WTC11 (cell line): ENCODE measurements around the gene STPG3. TPM values are rescaled to one million over a fixed set of nuclear protein-coding genes. Genes with fewer than 3 reads are reported as not detected.

ENCODE experiments used
- ATAC-seq: fragments of 200-7000 bp; cut with Tn5 transposase; 2 replicates; pipeline ENCODE4 v1.10.0; 2021; ENCODE audit warnings: mild to moderate bottlenecking, moderate library complexity
- CTCF ChIA-PET: fragments of 300-600 bp; sonication (Branson Sonifier 250); formaldehyde crosslinking; loops from one replicate; lab custom pipeline; 2021; ENCODE audit warnings: antibody characterized with exemption; lab: Charles Lee
- POLR2A ChIA-PET: fragments of 350-600 bp; sonication (Branson Sonifier 250); formaldehyde crosslinking; loops from one replicate; lab custom pipeline; 2021; ENCODE audit warnings: antibody characterized with exemption; lab: Charles Lee
- DNase-seq: peaks from one replicate; pipeline ENCODE4 v3.0.0; 2021; ENCODE audit warnings: low spot score
- H3K27ac Mint-ChIP-seq: 2 replicates; pipeline ENCODE4 v1.8.0; 2021; ENCODE audit warnings: mixed read lengths
- H3K27me3 Mint-ChIP-seq: 2 replicates; pipeline ENCODE4 v1.8.0; 2021; ENCODE audit warnings: low read depth, mild to moderate bottlenecking, moderate library complexity, mixed read lengths
- H3K36me3 Mint-ChIP-seq: 2 replicates; pipeline ENCODE4 v1.8.0; 2021; ENCODE audit warnings: mixed read lengths
- H3K4me1 Mint-ChIP-seq: 2 replicates; pipeline ENCODE4 v1.8.0; 2022; ENCODE audit warnings: mixed read lengths
- H3K4me3 Mint-ChIP-seq: 2 replicates; pipeline ENCODE4 v1.8.0; 2021; ENCODE audit warnings: mild to moderate bottlenecking, moderate library complexity, mixed read lengths
- H3K9me3 Mint-ChIP-seq: 2 replicates; pipeline ENCODE4 v1.8.0; 2021; ENCODE audit warnings: mixed read lengths
- ARID4B ChIP-seq: sonication (generic); formaldehyde crosslinking; IDR thresholded peaks from 2 replicates; pipeline ENCODE4 v1.8.0; 2023; ENCODE audit warnings: missing genetic modification reagents, mild to moderate bottlenecking, borderline replicate concordance
- ELF4 ChIP-seq: sonication (generic); formaldehyde crosslinking; IDR thresholded peaks from 2 replicates; pipeline ENCODE4 v1.8.1; 2022; ENCODE audit warnings: low read depth, mild to moderate bottlenecking, moderate library complexity, missing genetic modification reagents
- FOXP1 ChIP-seq: sonication (generic); formaldehyde crosslinking; IDR thresholded peaks from 2 replicates; pipeline ENCODE4 v1.8.0; 2022; ENCODE audit warnings: missing genetic modification reagents, mild to moderate bottlenecking, moderate library complexity, borderline replicate concordance
- FOXP4 ChIP-seq: sonication (generic); formaldehyde crosslinking; IDR thresholded peaks from 2 replicates; pipeline ENCODE4 v1.8.0; 2022; ENCODE audit warnings: mild to moderate bottlenecking, missing genetic modification reagents
- MXD4 ChIP-seq: fragments of 250-450 bp; sonication (Bioruptor Pico); IDR thresholded peaks from 2 replicates; pipeline ENCODE4 v1.8.0; 2021; ENCODE audit warnings: mild to moderate bottlenecking, moderate library complexity, borderline replicate concordance
- MYBL2 ChIP-seq: sonication (generic); formaldehyde crosslinking; IDR thresholded peaks from 2 replicates; pipeline ENCODE4 v1.8.1; 2023; ENCODE audit warnings: mild to moderate bottlenecking, moderate library complexity, missing genetic modification reagents
- SMAD3 ChIP-seq: sonication (generic); formaldehyde crosslinking; IDR thresholded peaks from 2 replicates; pipeline ENCODE4 v1.8.0; 2022; ENCODE audit warnings: missing genetic modification reagents, mild to moderate bottlenecking, borderline replicate concordance
- SOX15 ChIP-seq: fragments of 250-450 bp; sonication (Bioruptor Pico); IDR thresholded peaks from 2 replicates; pipeline ENCODE4 v1.9.0; 2021; ENCODE audit warnings: mild to moderate bottlenecking
- TEAD4 ChIP-seq: sonication (generic); formaldehyde crosslinking; IDR thresholded peaks from 2 replicates; pipeline ENCODE4 v1.8.0; 2022; ENCODE audit warnings: mild to moderate bottlenecking, missing genetic modification reagents
- total RNA-seq: library from RNA; stranded (reverse); gene quantifications from 3 replicates; pipeline ENCODE4 v1.2.3, GENCODE V29; 2021
- TF ChIP-seq, protein P1 (sequence below): sonication (generic); formaldehyde crosslinking; IDR thresholded peaks from 2 replicates; pipeline ENCODE4 v1.8.1; 2022; ENCODE audit warnings: mild to moderate bottlenecking, moderate library complexity, missing genetic modification reagents
- TF ChIP-seq, protein P2 (sequence below): sonication (generic); formaldehyde crosslinking; conservative IDR thresholded peaks from 2 replicates; pipeline ENCODE4 v1.8.1; 2022; ENCODE audit warnings: mild to moderate bottlenecking, missing genetic modification reagents
- TF ChIP-seq, protein P3 (sequence below): sonication (generic); formaldehyde crosslinking; IDR thresholded peaks from 2 replicates; pipeline ENCODE4 v1.8.0; 2022; ENCODE audit warnings: missing genetic modification reagents
- TF ChIP-seq, protein P4 (sequence below): sonication (generic); formaldehyde crosslinking; IDR thresholded peaks from 2 replicates; pipeline ENCODE4 v1.8.1; 2022; ENCODE audit warnings: low read depth, mild to moderate bottlenecking, moderate library complexity, missing genetic modification reagents, borderline replicate concordance

STPG3 gene
- total RNA-seq, 1 experiment from 2014 or later: 0.26 TPM

DNA sequence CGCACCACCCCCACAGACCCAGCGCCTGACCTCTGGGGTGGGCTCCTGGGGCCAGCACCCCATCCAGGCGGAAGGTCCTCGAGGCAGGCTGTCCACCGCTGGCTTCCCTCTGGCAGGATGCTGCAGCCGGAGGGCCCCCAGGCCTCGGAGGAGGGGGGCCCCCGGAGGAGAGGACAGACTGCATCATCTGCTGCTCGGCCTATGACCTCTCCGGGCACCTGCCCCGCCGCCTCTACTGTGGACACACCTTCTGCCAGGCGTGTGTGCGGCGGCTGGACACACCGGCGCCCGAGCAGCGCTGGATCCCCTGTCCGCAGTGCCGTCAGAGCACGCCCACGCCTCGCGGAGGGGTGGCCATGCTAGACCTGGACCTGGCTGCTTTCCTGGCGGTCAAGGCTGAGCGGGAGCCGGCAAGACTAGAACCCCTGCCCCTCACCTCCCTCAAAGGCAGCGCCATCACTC lies 22.5 kb upstream of the STPG3 start:
- Mint-ChIP-seq H3K4me1 (peaks cover 3% of the 10 kb centered on the region), H3K27me3 (no peaks in the 10 kb centered on the region), H3K4me3 (no peak overlapping the region), H3K9me3 (no peaks in the 10 kb centered on the region), H3K27ac (no peak overlapping the region), H3K36me3 (no peaks in the 10 kb centered on the region)
- CTCF ChIA-PET: interaction anchor here (1.5 to 8.9 kb wide), 11 partner anchors 7 to 193 kb away, joined by 5 to 143 read pairs (median 11); partner anchors contain the start of genes ANAPC2, MAN1B1, SAPCD2 and SSNA1
- POLR2A ChIA-PET: no interaction called here
- DNase-seq: no peak
- no peak for ATAC-seq
- TF ChIP-seq, protein P1, sequence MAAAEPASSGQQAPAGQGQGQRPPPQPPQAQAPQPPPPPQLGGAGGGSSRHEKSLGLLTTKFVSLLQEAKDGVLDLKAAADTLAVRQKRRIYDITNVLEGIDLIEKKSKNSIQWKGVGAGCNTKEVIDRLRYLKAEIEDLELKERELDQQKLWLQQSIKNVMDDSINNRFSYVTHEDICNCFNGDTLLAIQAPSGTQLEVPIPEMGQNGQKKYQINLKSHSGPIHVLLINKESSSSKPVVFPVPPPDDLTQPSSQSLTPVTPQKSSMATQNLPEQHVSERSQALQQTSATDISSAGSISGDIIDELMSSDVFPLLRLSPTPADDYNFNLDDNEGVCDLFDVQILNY (CRISPR knock-in tag): no peak
- TF ChIP-seq ARID4B (CRISPR knock-in tag) (no peak), MXD4 (no peak), FOXP1 (CRISPR knock-in tag) (0 out of 2 replicates have a peak, but pooled peaks have one; percentile 19), ELF4 (CRISPR knock-in tag) (no peak), TEAD4 (CRISPR knock-in tag) (no peak), SOX15 (CRISPR knock-in tag) (no peak), MYBL2 (no peak), SMAD3 (CRISPR knock-in tag) (no peak), FOXP4 (CRISPR knock-in tag) (no peak)
- TF ChIP-seq, protein P2, sequence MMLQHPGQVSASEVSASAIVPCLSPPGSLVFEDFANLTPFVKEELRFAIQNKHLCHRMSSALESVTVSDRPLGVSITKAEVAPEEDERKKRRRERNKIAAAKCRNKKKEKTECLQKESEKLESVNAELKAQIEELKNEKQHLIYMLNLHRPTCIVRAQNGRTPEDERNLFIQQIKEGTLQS (CRISPR knock-in tag): no peak
- TF ChIP-seq, protein P3, sequence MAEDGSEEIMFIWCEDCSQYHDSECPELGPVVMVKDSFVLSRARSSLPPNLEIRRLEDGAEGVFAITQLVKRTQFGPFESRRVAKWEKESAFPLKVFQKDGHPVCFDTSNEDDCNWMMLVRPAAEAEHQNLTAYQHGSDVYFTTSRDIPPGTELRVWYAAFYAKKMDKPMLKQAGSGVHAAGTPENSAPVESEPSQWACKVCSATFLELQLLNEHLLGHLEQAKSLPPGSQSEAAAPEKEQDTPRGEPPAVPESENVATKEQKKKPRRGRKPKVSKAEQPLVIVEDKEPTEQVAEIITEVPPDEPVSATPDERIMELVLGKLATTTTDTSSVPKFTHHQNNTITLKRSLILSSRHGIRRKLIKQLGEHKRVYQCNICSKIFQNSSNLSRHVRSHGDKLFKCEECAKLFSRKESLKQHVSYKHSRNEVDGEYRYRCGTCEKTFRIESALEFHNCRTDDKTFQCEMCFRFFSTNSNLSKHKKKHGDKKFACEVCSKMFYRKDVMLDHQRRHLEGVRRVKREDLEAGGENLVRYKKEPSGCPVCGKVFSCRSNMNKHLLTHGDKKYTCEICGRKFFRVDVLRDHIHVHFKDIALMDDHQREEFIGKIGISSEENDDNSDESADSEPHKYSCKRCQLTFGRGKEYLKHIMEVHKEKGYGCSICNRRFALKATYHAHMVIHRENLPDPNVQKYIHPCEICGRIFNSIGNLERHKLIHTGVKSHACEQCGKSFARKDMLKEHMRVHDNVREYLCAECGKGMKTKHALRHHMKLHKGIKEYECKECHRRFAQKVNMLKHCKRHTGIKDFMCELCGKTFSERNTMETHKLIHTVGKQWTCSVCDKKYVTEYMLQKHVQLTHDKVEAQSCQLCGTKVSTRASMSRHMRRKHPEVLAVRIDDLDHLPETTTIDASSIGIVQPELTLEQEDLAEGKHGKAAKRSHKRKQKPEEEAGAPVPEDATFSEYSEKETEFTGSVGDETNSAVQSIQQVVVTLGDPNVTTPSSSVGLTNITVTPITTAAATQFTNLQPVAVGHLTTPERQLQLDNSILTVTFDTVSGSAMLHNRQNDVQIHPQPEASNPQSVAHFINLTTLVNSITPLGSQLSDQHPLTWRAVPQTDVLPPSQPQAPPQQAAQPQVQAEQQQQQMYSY: no peak
- TF ChIP-seq, protein P4, sequence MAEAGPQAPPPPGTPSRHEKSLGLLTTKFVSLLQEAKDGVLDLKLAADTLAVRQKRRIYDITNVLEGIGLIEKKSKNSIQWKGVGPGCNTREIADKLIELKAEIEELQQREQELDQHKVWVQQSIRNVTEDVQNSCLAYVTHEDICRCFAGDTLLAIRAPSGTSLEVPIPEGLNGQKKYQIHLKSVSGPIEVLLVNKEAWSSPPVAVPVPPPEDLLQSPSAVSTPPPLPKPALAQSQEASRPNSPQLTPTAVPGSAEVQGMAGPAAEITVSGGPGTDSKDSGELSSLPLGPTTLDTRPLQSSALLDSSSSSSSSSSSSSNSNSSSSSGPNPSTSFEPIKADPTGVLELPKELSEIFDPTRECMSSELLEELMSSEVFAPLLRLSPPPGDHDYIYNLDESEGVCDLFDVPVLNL (CRISPR knock-in tag): 0 out of 2 replicates have a peak, but pooled peaks have one; percentile 20
